NCI-H446 (cell line): ENCODE results near the gene GSTM3.
"Not testable (repeated sequence)": the region's sequence is repeated elsewhere in the genome, so short reads cannot be mapped to it uniquely, and the experiment has no call there.

Experiments
- DNase-seq, 2 experiments: peaks; one replicate each; lab custom pipeline; 2025; lab: John Stamatoyannopoulos, UW

GSTM3 gene

GRCh38 chr1:109726007-109726406 lies 14.8 kb downstream of the GSTM3 start:
- no peak for DNase-seq

- no peak for DNase-seq
Measured at GRCh38 chr1:109725510-109725909, 15.3 kb downstream of the GSTM3 start.

GRCh38 chr1:109724933-109725332 lies 15.9 kb downstream of the GSTM3 start:
- no peak for DNase-seq

GRCh38 chr1:109722908-109723691 lies 17.7 kb downstream of the GSTM3 start:
- no peak for DNase-seq

- no peak for DNase-seq
Measured at GRCh38 chr1:109721971-109722370, 18.9 kb downstream of the GSTM3 start.

GRCh38 chr1:109721042-109721441 lies 19.8 kb downstream of the GSTM3 start:
- no peak for DNase-seq

GRCh38 chr1:109719337-109719837 lies 21.5 kb downstream of the GSTM3 start:
- no peak for DNase-seq

GRCh38 chr1:109718495-109718894 lies 22.3 kb downstream of the GSTM3 start:
- no peak for DNase-seq

GRCh38 chr1:109717729-109718128 lies 23.1 kb downstream of the GSTM3 start:
- no peak for DNase-seq

- no peak for DNase-seq
Measured at GRCh38 chr1:109716570-109717090, 24.2 kb downstream of the GSTM3 start.

GRCh38 chr1:109716121-109716520 lies 24.7 kb downstream of the GSTM3 start:
- no peak for DNase-seq

GRCh38 chr1:109714661-109715372 lies 26.0 kb downstream of the GSTM3 start:
- DNase-seq = no peak

GRCh38 chr1:109713636-109714035 lies 27.2 kb downstream of the GSTM3 start:
- DNase-seq = no peak

GRCh38 chr1:109712321-109712864 lies 28.4 kb downstream of the GSTM3 start:
- DNase-seq = no peak

- DNase-seq = not testable (repeated sequence)
Measured at GRCh38 chr1:109711593-109712320, 29.1 kb downstream of the GSTM3 start, which contains the start of gene GSTM5. GSTM5 (plus strand) TSS chr1:109712251; CDS start chr1:109712313, 62 bp downstream.

GRCh38 chr1:109709822-109710221 lies 31.0 kb downstream of the GSTM3 start:
- not testable (repeated sequence) for DNase-seq

- DNase-seq = not testable (repeated sequence)
Measured at GRCh38 chr1:109708949-109709348, 31.9 kb downstream of the GSTM3 start.

GRCh38 chr1:109705411-109705810 lies 35.4 kb downstream of the GSTM3 start:
- DNase-seq = no peak

GRCh38 chr1:109704173-109704572 lies 36.7 kb downstream of the GSTM3 start:
- no peak for DNase-seq

GRCh38 chr1:109702940-109703339 lies 37.9 kb downstream of the GSTM3 start:
- not testable (repeated sequence) for DNase-seq

GRCh38 chr1:109697861-109698260 lies 43.0 kb downstream of the GSTM3 start:
- not testable (repeated sequence) for DNase-seq

- DNase-seq = no peak
Measured at GRCh38 chr1:109697066-109697465, 43.8 kb downstream of the GSTM3 start.
